ENCODE measurements around the gene NR1D1.
"Not testable (repeated sequence)": the region's sequence is repeated elsewhere in the genome, so short reads cannot be mapped to it uniquely, and the experiment has no call there.

Gene NR1D1

GRCh38 chr17:40100419-40100668 lies at the start of gene NR1D1:
TSS of gene NR1D1 (minus strand) at chr17:40100589. CDS start at chr17:40100094, 495 bp downstream.
- no peak for DNase-seq

DNA sequence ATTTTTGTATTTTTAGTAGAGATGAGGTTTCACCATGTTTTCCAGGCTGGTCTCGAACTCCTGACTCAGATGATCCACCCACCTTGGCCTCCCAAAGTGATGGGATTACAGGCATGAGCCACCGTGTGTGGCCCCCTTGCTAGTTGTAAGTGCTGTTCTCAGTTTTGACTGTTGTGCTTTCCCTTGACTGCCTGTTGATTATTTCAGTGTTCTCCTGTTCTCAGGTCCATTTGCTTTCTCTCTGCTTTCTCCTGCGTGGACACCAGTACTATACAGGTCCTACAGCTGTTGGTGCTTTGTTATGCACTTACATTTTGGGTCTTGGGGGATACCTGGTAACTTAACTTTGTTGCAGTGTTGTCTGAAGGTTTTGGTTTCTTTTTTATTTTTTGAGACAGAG lies 48.1 kb upstream of the NR1D1 start:
- DNase-seq = no peak

- no peak for DNase-seq
Observed at GRCh38 chr17:40145476-40145875, 45.1 kb upstream of the NR1D1 start.

GRCh38 chr17:40143166-40143565 lies 42.8 kb upstream of the NR1D1 start:
- not testable (repeated sequence) for DNase-seq

DNA sequence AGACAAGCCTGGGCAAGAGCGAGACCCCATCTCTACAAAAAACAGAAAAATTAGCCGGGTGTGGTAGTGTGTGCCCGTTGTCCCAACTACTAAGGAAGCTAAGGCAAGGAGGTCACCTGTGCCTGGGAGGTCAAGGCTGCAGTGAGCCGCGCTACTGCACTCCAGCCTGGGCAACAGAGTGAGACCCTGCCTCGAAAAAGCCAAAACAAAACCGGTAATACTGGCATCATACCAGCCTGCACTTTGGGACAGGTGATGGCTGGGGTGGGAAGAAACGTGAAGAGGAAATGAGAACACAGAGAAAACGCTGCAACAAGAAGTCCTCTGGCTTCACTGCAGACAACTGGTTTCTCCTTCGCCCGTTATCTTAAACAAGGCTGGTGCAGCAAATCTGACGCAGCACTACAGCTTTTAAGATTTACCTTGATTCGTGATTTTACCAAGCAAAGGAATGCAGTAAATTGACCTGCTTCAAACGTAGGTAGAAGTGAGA lies 39.2 kb upstream of the NR1D1 start:
- DNase-seq = no peak

DNA sequence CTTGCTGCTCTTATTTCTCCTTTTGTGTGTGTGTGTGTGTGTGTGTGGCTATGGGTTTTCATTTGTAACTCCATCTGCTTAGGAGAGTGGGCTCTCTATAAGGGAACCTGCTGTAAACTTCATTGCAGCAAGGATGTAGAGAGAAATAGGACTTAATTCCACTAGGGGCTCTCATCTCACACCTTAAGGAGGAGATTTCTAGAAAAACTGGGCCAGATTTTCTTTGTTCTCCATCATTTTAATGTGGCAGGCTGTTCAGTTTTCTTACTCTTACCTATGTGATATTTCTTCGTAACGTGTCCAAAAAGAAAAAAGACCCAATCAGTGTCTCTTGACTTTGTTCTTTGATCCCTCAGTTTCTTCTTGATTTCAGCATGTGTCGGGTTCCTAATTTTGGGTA lies 35.4 kb upstream of the NR1D1 start:
- no peak for DNase-seq

- DNase-seq = no peak
Observed at GRCh38 chr17:40134184-40134583, 33.8 kb upstream of the NR1D1 start.

DNA sequence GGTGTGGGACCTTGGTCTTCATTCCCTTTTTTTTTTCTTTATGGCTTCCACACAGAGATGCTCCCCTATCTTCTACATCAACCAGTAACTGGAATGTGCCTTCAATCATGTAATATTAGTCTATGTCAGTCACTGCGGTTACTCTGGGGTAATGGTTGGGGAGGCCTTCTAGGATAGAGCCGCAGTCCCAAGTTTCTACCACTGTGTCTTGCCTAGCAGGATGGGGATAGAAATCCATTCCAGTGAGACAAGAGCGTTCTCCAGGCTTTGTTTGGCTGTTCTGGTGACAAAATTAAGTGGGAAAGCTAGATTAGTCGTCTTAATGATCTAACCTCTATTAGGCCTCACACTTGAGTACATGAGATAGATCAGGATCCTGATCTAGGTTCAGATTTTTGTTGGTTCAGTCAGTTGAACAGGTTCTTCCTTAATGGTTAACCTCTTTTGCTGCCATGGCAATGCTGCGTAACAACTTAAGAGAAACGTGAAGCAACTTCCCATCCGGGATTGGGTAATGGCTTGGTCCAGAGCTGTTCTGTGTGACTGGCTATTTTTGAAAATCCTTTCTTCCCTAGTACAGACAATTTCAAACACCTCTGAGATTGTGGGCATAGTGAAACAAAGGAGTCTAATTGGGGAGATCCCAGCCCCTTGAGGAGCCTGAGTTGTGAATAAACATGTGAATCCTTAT lies 30.1 kb upstream of the NR1D1 start:
- no peak for DNase-seq

DNA sequence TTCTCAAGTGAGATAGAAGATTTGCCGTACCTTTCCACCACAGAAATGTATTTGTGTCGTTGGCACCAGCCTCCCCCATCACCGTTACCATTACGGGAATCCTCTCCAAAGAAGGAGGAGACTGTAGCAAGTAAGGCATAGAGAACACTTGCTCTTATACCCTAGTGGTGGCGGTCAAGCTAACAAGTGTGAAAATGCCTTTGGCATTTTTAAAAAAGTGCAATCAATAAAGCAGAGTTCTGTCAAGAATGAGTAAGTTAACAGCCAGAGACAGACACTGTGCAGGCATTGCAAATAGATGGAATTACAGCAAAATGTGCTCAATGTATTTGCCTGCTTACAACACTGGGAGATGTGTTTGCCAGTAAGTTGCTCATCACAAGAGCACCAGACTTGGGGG lies 29.1 kb upstream of the NR1D1 start:
- no peak for DNase-seq

DNA sequence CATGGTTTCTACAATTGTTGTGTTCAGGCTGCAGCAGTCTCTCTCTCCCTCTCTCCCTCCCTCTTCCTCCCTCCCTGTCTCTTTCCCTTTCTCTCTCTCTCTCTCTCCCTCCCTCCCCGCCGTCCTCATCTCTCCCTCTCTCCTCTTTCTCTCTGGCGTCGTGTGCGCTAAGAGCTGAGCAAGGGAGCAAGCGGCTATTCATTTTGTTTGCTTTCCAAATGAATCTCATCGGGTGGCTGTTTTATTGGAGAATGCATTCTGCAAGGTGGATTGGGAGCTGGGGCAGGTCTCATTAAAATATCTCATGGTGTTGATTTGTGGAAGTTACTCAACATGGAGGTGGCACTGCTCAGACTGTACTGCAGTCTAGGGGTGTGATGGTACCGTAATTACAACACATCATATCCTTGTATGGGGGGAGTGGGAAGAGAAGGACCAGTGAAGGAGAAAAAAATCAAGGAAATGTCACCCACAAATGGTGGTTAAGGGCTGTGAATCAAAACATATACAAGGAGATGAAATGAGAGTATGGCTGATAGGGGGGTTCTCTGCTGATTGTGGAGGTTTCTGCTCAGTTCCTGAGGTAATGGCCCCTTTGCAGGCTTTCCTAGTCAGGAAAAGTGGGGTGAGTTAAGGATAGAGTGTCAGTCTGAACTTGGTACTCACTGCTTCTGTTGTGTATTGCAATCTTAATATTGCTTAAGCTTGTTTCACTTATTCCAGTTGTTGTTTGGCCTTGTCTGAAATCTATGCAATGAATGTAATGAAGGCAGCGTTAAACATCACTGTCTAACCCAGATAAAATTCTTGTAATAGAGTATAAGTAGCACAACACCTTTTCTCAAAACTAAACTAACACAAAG lies 24.1 kb upstream of the NR1D1 start:
- DNase-seq = peak; percentile 25

DNA sequence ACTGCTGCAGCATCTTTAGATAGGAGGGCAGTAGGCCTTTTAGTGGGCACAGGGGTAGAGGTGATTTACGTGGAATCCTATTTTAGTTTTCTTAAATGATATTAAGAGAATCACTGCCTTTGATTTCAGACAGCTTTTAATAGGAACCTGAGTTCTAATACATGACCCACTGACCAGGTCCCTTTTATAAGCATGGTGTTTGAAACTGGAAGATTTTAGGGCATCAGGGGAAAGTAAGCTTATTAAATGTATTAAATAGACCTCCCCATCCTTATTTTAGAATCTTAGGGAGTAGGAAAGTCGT lies 23.4 kb upstream of the NR1D1 start:
- no peak for DNase-seq

DNA sequence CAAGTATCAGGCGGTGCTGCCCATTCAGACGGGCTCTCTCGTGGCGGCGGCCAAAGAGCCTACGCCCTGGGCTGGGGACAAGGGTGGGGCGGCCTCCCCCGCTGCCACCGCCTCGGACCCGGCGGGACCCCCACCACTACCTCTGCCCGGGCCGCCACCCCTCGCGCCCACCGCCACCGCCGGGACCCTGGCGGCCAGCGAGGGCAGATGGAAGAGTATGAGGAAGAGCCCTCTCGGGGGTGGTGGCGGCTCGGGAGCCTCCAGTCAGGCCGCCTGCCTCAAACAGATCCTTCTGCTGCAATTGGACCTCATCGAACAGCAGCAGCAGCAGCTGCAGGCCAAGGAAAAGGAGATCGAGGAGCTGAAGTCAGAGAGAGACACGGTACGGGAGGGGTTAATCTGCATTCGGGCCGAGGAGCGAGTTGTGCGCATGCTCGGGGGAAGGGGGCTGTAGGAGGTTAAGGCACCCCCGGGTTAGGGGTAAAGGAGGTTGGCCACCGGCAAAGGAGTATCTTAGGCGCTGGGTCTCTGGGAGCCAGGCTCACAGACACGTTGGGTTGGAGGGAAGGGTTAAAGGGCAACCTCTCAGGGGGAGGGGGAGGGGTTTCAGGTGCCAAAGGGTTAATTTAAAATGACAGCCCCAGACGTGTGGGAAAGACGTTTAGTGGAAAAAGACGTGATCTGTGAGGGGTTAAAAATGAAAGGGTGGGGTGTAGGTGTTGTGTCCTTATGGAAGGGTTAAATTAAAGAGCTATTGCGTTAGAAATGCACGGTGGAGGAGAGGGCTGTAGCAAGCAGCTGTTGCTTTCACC lies 22.8 kb upstream of the NR1D1 start:
- DNase-seq = peak; percentile 69

DNA sequence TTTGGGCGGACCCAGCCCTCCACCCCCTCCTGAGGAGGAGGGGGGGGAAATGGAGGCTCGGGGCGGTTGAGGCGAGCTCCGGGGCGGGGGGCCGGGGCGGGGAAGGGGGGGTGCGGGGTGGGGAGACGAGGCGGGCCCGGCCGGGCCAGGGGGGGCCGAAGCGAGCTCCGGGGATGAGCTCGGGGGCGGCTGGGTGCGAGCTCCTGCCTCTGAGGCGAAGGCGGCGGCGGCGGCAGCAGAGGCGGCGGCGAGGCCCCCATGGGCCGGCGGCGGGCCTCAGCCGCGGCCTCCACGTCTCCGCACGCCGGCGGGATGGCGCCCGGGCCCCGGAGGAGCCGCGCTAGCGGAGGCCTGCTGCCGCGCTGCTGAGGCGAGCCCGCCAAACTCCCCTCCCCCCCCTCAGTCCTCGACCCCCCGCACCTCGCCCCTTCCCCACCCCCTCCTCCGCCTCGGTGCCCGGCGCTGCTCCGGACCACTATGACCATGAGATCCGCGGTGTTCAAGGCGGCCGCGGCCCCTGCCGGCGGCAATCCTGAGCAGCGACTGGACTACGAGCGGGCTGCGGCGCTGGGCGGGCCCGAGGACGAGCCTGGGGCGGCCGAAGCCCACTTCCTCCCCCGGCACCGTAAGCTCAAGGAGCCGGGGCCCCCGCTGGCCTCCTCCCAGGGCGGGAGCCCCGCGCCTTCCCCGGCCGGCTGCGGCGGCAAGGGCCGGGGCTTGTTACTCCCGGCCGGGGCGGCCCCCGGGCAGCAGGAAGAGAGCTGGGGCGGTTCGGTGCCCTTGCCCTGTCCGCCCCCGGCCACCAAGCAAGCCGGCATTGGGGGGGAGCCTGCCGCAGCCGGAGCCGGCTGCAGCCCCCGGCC lies 22.0 kb upstream of the NR1D1 start:
- no peak for DNase-seq

DNA sequence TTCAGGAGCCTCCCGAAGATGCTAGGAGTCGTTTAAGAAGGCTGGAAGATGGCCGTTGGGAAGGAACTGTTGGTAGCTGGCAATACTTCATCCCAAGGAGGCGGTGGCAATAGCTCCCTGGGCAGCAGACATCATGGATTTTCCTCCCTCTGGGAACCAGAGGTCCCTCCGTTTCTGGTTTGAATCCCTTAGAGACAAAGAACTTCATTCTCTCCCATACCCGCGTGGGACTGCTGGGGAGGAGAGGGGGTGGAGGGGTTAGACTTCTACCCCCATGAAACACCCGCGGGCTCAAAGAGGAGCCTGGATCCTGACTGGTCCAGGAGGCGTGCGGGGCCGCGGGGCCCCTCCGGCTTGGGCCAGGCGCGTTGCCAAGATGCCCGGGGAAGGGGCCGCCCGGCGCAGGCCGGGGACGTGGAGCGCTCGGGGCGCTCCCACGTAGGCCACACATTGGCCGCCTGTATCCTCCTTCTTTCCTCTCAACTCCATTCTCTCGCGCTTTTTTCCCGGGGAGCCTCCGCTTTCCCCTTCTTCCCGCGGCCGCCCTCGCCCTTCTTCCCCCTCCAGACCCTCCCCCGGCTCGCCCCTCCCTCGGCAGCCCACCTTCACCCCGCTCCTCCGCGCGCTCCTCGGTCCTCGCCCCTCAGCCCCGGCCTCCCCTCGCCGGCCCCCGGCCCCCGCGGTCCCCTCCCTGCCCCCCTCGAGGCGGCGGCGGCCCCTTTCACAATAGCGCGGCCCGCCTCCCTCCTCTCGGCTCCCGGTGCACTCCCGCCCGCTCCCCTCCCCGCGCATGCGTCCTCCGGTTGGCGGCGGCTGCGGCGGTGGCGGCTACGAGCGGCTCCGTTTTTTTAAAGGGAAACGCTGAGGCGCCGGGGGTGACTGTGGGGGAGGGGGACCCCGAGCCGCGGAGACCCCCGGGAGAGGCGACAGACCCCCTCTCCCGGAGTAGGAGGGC lies 21.1 kb upstream of the NR1D1 start, which contains the start of gene MSL1:
Gene MSL1, plus strand, starts transcription at position 791 of the 955 bp plus-strand sequence. CDS start 642 bp downstream, outside the sequence.
- peak; percentile 49 for DNase-seq

DNA sequence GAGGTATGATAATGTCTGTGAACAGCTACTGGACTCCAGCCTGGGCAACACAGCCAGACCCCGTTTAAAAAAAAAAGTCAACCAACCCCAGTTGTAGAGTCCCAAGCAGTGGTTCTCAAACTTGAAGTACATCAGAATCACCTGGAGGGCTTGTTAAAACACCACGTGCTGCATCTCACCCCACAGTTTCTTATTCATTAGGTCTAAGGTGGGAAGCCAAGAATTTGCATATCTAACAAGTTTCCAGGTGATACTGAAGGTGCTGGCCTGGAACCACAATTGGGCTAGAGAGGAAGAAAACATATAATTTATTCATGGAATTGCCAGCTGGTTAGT lies 14.7 kb upstream of the NR1D1 start:
- DNase-seq = no peak

- no peak for DNase-seq
Observed at GRCh38 chr17:40113907-40114245, 13.5 kb upstream of the NR1D1 start.

DNA sequence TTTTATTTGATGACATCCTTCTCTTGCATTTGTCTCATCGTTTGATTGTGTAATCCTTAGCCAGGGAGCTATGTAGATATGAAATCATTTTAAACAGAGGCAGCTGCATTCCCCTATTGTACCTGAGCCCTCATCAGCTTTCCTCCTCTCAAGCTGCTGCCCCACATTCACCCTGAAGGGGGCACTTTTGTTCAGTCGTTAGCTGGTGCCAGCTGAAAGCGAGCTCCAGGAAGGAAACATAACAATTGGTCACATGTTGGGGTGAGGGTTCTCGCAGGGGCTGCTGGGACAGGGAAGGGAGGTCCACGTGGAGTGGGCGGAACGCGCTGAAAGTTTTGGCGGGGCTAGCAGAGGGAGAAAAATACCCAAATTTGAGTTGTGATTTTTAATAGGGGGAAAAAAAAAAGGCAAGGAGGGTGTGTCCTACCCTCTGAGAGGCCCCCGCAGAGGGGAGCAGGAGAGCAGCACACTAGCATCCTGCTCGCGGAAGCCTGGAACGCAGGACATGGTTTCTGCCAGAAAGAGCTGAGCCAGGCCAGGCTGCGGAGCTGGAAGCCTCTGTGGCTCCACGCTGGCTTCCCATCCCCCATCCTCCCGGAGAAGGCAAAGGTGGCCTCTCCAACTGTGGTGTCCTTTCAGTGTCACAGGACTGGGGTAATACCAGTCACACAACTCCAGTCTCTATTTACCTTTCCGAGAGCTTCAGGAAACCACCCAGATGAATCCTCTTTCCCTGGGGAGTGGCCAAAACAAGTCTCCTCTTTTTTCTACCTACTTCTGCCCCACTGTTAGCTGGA lies 12.9 kb upstream of the NR1D1 start:
- peak; percentile 90 for DNase-seq

- DNase-seq = no peak
Observed at GRCh38 chr17:40112718-40113109, 12.3 kb upstream of the NR1D1 start.

DNA sequence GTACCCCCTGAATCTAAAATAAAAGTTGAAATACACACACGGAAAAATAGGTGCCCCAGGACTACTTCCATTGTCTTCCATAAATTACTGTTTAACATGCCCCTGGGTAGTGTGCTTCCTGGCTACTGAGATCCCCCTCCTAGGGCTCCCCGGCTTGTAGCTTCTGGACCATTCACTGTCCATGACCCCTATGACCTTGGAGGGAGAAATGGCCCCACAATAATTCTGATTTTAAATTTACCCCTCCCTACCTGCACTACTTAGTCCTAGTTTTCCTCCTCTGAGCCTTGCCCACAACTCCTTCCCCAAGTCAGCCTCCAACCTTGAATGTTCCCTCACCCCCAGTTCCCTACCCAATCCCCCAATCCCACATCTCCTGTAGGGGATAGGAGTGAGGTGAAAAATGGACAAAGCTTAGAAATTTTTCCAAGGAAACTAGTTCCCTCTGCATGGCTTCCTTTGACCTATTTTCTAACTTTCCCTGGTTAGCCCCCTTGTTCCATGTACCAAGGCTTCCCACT lies 11.9 kb upstream of the NR1D1 start:
- DNase-seq = no peak

Data from NCI-H526 treated with DMSO at 0.1 percent for 48 hours (cell line).